HL-60 (cell line): ENCODE data around the gene SYNPO.
A peak's percentile ranks its signal among the peaks of the same experiment; 100 is the strongest.

ENCODE experiments used
- DNase-seq, 2 experiments: peaks; one replicate each; pipeline ENCODE4 v3.0.0-alpha.2; 2010 to 2020; ENCODE audit warnings: low read depth in 1 of 2, low spot score in 1 of 2
- H3K27ac ChIP-seq: fragments of 250-450 bp; sonication (Bioruptor Pico); replicated peaks from 2 replicates; pipeline ENCODE4 v1.5.1; 2020; ENCODE audit warnings: mild to moderate bottlenecking, moderate library complexity
- H3K27me3 ChIP-seq: fragments of 250-450 bp; sonication (Bioruptor Pico); 2 replicates; pipeline ENCODE4 v1.5.1; 2021; ENCODE audit warnings: mild to moderate bottlenecking, moderate library complexity; ENCODE audit not compliant: insufficient read depth, poor library complexity, severe bottlenecking
- H3K4me3 ChIP-seq: replicated peaks from 2 replicates; pipeline ENCODE4 v1.5.1; 2011; ENCODE audit warnings: mild to moderate bottlenecking, control low read depth, low read length; ENCODE audit not compliant: insufficient read depth
- CTCF ChIP-seq: IDR thresholded peaks from one replicate; pipeline ENCODE4 v1.5.1; 2011; ENCODE audit warnings: low read length, control low read depth, inconsistent platforms; ENCODE audit not compliant: insufficient read depth
- GABPA ChIP-seq: IDR thresholded peaks from 2 replicates; pipeline ENCODE4 v1.6.1; 2012; ENCODE audit warnings: low read depth
- POLR2AphosphoS5 ChIP-seq: IDR thresholded peaks from 2 replicates; pipeline ENCODE4 v1.6.1; 2012; ENCODE audit warnings: low read depth
- SPI1 ChIP-seq: IDR thresholded peaks from 2 replicates; pipeline ENCODE4 v1.6.1; 2012; ENCODE audit warnings: low read depth, mild to moderate bottlenecking, borderline replicate concordance
- TF ChIP-seq, protein P1 (sequence below): IDR thresholded peaks from 2 replicates; pipeline ENCODE4 v1.6.1; 2012; ENCODE audit warnings: low read depth; ENCODE audit not compliant: insufficient replicate concordance

The SYNPO gene

DNA sequence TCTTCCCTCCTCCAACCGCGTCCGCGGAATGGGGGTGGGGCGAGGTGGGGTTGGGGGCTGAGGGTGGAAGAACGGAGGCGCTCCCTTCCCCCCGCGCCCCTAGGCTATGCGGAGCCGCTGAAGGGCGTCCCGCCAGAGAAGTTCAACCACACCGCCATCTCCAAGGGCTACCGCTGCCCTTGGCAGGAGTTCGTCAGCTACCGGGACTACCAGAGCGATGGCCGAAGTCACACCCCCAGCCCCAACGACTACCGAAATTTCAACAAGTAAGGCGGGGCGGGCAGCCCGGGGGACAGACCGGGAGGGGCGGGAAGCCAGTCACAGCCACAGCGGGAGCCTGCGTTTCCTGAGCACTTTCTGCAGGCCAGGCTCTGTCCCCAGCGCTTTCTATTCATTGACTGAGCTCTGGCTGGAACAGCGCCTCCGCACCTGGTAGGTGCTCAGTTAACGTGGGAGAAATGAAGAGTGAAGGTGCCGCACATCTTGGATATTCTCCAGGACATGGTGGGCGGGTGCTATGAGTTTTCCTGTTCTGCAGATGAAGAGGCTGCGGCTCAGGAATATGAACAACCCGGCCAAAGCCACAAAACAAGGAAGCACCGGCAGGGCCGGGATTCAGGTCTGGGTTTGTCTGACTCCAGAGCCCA lies 31.9 kb downstream of the SYNPO start:
- TF ChIP-seq, protein P1, sequence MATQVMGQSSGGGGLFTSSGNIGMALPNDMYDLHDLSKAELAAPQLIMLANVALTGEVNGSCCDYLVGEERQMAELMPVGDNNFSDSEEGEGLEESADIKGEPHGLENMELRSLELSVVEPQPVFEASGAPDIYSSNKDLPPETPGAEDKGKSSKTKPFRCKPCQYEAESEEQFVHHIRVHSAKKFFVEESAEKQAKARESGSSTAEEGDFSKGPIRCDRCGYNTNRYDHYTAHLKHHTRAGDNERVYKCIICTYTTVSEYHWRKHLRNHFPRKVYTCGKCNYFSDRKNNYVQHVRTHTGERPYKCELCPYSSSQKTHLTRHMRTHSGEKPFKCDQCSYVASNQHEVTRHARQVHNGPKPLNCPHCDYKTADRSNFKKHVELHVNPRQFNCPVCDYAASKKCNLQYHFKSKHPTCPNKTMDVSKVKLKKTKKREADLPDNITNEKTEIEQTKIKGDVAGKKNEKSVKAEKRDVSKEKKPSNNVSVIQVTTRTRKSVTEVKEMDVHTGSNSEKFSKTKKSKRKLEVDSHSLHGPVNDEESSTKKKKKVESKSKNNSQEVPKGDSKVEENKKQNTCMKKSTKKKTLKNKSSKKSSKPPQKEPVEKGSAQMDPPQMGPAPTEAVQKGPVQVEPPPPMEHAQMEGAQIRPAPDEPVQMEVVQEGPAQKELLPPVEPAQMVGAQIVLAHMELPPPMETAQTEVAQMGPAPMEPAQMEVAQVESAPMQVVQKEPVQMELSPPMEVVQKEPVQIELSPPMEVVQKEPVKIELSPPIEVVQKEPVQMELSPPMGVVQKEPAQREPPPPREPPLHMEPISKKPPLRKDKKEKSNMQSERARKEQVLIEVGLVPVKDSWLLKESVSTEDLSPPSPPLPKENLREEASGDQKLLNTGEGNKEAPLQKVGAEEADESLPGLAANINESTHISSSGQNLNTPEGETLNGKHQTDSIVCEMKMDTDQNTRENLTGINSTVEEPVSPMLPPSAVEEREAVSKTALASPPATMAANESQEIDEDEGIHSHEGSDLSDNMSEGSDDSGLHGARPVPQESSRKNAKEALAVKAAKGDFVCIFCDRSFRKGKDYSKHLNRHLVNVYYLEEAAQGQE: no peak
- DNase-seq: peak; percentile 26 to 53
- H3K27me3 ChIP-seq: peaks cover 6% of the 10 kb centered on the region
- peak overlapping the region; percentile 55 for H3K4me3 ChIP-seq
- no peak overlapping the region for H3K27ac ChIP-seq

DNA sequence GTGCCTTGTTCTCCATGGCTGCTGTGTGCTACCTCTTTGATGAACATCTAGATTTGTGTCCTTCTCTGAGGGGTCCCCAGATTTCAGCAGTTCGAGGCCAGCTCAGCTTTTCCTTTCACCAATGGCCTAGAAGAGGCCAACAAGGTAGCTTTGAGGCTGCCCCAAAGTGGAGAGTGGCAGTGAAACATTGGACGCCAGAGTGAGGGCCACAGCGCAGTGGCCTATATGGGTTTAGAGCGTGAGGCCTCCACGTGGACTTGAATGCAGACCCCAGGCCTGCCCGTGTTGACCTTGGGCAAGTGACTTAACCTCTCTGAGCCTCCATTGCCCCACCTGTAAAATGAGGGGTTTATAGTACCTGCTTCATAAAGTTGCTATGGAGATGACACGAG lies 32.4 kb downstream of the SYNPO start:
- Histone ChIP-seq H3K4me3 (peak overlapping the region; percentile 55), H3K27ac (no peak overlapping the region), H3K27me3 (peaks cover 6% of the 10 kb centered on the region)
- DNase-seq: no peak
- TF ChIP-seq, protein P1: no peak
- TF ChIP-seq SPI1 (no peak), POLR2AphosphoS5 (no peak), CTCF (no peak), GABPA (no peak)

DNA sequence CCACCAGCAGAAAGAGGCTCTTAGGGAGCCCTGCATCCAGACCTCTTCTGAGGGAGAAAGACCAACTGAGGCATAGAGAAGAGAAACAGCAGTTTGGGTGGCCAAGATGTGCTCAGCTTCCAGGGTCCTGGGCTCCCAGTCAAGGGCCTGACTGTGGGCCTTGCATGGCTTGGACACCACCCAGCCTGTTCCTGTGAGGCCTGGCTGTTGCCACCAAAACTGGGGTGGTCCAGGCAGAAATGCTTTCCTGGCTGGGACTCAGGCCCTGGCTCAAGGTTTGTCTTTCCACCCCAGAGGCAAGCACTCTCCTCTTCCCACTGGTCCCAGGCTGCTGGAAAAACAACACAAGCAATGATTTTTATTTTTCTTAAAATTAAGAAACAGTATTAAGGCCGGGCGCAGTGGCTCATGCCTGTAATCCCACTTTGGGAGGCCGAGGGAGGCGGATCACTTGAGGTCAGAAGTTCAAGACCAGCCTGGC lies 33.9 kb downstream of the SYNPO start:
- DNase-seq: no peak
- H3K4me3 ChIP-seq: no peak overlapping the region
- no peak for TF ChIP-seq CTCF
- no peak for TF ChIP-seq GABPA
- TF ChIP-seq POLR2AphosphoS5: no peak
- TF ChIP-seq, protein P1: no peak
- no peak for TF ChIP-seq SPI1
- H3K27me3 ChIP-seq: peaks cover 6% of the 10 kb centered on the region
- H3K27ac ChIP-seq: no peak overlapping the region

DNA sequence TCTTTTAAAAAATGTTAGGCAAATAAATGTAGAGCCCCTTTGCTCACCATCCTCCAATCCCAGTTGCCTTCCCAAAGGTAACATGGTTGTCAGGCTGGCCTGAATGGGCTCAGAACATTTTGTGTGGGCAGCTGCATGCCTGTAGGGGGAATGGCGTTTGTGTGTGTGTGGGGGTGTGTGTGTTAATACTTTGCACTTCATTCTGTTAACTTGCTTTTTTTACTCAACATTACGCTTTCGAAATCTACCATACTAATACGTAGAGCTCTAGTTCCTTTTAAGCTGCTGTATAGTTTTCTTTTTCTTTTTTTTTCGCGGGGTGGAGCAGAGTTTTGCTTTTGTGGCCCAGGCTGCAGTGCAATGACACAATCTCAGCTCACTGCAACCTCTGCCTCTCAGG lies 34.6 kb downstream of the SYNPO start:
- H3K27ac ChIP-seq: no peak overlapping the region
- H3K27me3 ChIP-seq: peaks cover 6% of the 10 kb centered on the region
- TF ChIP-seq POLR2AphosphoS5 (no peak), CTCF (no peak), GABPA (no peak), SPI1 (no peak)
- TF ChIP-seq, protein P1: no peak
- H3K4me3 ChIP-seq: no peak overlapping the region
- peak in 1 of 2 experiments; percentile 19 for DNase-seq
